SU-DHL-6 (cell line): ENCODE data around the gene HECTD2.
"Not testable (repeated sequence)": the region's sequence is repeated elsewhere in the genome, so short reads cannot be mapped to it uniquely, and the experiment has no call there.

Source experiments
- EZH2phosphoT487 ChIP-seq: fragments of 200-600 bp; sonication (generic), shearing (Covaris generic); conservative IDR thresholded peaks from 2 replicates; pipeline ENCODE4 v1.6.1; 2018; ENCODE audit warnings: mild to moderate bottlenecking, antibody characterized with exemption, low read length, moderate library complexity, mixed read lengths
- TF ChIP-seq, protein P1 (sequence below): fragments of 200-600 bp; sonication (generic); IDR thresholded peaks from one replicate; pipeline ENCODE4 v1.5.1; 2017; ENCODE audit warnings: antibody characterized with exemption, mild to moderate bottlenecking, low read length, moderate library complexity; ENCODE audit not compliant: insufficient read depth, poor library complexity, severe bottlenecking

DNA sequence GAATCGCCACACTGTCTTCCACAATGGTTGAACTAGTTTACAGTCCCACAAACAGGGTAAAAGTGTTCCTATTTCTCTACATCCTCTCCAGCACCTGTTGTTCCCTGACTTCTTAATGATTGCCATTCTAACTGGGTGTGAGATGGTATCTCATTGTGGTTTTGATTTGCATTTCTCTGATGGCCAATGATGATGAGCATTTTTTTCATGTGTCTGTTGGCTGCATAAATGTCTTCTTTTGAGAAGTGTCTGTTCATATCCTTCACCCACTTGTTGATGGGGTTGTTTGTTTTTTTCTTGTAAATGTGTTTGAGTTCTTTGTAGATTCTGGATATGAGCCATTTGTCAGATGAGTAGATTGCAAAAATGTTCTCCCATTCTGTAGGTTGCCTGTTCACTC is 45.0 kb downstream of the HECTD2 start:
- TF ChIP-seq, protein P1, sequence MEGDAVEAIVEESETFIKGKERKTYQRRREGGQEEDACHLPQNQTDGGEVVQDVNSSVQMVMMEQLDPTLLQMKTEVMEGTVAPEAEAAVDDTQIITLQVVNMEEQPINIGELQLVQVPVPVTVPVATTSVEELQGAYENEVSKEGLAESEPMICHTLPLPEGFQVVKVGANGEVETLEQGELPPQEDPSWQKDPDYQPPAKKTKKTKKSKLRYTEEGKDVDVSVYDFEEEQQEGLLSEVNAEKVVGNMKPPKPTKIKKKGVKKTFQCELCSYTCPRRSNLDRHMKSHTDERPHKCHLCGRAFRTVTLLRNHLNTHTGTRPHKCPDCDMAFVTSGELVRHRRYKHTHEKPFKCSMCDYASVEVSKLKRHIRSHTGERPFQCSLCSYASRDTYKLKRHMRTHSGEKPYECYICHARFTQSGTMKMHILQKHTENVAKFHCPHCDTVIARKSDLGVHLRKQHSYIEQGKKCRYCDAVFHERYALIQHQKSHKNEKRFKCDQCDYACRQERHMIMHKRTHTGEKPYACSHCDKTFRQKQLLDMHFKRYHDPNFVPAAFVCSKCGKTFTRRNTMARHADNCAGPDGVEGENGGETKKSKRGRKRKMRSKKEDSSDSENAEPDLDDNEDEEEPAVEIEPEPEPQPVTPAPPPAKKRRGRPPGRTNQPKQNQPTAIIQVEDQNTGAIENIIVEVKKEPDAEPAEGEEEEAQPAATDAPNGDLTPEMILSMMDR: not testable (repeated sequence)
- TF ChIP-seq EZH2phosphoT487: not testable (repeated sequence)
